COLO668 (cell line): ENCODE measurements around the gene INPP4B.

ENCODE experiments used
- DNase-seq: peaks from one replicate; lab custom pipeline; 2025; ENCODE audit not compliant: unreplicated experiment; lab: John Stamatoyannopoulos, UW

INPP4B gene

DNA sequence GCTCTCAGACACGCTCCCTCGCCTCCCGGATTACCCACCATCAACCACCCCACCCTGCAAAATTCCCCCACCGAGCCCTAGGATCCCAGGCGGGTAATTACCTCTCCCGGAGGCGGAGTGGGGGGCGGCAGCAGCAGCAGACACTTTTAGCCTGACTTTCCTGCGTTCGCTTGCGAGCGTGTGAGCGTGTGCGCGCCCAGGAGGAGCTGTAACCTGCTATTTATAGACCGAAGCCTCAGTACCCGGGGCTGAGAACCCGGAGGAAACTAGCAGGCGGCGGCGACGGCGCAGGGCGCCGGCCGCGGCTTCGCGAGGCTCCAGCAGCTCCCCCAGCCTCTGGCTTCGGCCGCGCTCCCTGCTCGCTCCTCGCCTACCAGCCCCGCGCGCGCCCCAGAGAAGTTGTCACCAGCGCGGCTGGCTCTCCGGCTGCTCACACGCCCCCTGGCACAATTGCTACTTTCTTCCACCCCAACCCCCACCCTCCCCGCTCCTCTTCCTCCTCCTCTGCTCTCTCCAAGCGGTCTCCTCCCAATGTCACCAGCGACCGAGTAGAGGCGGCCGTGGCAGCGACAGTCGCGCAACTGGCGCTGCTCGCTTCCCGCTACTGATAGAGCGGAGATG, at the start of gene INPP4B:
Gene INPP4B (minus strand): TSS at position 194 of the 621 bp plus-strand sequence.
- peak; percentile 83 for DNase-seq

DNA sequence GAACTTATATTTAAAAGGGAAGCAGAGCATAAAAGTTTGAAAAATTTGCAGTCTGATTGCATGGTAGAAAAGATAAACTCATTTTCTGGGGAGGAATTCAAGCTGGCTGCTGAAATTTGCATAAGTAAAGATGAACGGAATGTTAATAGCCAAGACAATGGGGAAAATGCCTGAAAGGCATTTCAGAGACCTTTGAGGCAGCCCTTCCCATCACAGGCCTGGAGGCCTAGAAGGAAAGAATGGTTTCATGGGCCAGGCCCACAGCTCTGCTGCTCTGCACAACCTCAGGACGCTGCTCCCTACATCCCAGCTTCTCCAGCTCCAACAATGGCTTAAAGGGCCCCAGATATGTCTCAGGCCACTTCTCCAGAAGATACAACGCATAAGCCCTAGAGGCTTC, 46.9 kb upstream of the INPP4B start:
- no peak for DNase-seq

DNA sequence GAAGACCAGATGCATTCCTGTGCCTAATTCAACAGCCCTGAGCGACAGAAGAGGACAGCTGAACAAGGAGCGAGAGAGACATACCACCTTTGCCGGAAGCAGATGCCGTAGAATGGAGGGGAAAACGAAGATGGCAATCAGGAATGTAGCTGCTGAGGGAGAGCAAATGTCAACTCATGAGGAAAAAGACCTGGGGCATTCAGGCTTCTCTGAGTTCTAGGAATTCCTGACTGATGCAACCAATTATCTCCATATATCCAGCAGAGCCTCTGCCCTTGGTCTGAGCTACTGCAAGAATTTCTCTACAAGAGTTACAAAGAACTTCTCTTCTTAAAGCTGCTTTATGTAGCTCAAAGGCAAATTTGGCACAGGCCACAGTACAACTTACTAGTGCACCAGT, 40.5 kb upstream of the INPP4B start:
- DNase-seq: no peak

DNA sequence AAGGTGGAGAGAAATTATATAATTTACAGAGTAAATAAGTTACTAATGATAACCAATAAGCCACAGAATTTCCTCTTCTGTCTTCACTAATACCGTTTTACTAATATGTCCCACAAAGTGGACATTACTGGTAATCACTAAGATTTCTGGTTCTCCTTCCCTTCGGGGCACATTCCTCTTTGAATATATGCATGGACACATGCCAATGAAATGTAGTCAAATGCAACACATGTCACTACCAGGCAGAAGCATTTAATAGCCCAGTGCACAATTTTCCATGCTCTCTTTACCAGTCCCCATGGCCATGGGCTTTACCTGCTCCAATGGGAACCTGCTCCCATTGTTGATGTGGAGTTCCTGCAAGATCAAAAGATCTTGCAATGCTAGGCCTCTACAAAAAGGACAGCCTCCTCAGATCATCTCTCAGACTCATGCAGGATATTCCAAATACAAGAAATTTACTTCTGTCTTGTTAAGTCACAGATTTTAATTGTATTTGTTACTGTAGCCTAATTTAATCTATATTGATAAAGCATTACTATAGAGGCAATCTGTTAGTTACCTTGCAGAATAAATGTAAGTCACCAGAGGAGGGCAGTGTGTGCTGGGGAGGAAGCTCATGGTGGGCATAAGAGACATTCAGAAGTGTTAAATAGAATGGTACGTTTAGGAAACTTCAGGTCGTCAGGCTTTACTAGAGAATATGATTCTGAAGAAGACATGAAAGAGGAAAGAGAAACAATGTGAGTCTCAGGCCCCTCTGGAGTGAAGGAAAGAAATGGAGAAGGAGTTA, 37.1 kb upstream of the INPP4B start:
- peak; percentile 13 for DNase-seq

DNA sequence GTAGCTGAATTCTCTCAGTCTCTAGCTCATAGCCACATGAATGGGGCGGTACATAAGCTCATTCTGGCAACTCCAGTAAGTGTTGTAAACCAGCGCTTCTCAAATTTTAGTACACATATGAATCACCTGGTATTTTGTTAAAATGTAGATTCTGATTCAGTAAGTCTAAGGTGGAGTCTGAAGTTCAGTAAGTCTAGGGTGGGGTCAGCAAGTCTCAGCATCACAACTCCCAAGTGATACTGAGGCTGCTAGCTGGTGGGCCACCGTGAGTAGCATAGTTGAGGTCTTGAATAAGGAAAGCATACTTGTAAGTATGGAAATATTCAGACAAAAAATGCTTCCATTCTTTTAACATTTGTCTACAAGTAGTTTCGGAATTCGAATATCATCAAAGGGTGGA, 36.1 kb upstream of the INPP4B start:
- no peak for DNase-seq

DNA sequence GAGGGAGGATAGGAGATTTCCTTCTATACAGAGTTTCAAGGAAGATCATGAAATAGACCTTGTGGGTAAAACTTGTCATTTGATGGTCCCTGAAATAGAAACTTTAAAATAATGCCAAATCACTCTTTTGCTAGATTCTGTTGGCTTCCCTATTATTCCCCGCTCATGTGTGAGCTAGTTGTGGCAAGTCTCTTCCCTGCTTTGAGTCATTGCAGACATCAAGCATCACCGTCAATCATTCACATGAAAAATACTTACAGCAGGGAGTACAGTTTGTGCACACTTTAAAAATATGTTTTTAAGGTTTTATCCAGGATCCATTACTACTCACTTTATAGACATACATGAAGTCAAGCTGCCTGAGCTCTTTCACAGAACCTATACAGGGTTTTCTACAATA, 35.2 kb upstream of the INPP4B start:
- DNase-seq: no peak

DNA sequence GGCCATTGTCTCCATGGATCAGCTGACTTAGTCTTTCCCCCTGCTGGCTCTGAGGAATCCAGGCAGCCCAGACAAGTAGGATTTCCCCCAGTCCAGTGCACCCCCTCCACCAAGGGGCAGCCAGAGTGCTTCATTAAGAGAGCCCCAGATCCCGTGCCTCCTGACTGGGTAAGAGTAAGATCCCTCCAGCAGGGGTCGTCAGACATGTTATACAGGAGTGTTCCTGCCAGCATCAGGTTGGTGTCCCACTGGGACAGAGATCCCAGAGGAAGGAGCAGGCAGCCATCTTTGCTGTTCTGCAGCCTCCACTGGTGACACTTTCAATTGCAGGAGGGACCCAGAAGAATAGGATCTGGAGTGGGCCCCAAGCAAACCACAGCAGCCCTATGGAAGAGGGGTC, 29.0 kb upstream of the INPP4B start:
- peak; percentile 3 for DNase-seq

DNA sequence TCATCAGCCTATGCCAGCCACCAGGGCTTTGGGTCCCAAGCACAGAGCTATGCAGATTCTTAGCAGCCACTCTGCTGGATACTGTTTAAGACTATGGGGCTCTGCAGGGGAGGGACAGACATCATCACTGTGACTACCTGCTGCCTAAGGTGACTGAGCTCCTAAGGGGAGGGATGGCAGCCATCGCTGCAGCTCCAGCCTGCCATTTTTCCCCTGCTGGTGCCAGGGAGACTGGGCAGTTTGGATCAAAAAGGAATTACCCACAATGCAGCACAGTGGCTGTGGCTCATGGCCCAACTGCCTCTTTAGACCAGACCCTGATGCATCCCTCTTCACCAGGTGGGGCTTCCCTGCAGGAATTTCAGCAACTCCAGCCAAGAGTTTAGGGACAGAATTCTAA, 28.6 kb upstream of the INPP4B start:
- no peak for DNase-seq

DNA sequence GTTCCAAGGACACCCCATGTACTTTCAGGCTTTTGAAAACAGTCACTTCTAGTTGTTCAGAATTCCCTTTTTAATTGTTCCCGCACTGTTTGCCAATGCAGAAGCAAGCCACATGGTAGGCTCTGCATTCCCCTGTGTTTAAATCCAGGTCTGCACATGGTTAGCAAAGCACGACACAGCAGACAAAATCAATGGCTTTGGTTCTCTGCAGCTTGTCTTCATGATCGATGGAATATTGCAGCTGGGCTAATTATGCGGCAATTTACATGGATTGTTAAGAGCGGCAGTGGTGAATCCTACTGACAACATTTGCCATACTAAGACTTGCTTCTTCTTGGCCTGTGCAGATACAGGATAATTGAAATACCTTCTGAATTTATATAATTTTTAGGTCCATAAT, 20.6 kb upstream of the INPP4B start:
- no peak for DNase-seq

DNA sequence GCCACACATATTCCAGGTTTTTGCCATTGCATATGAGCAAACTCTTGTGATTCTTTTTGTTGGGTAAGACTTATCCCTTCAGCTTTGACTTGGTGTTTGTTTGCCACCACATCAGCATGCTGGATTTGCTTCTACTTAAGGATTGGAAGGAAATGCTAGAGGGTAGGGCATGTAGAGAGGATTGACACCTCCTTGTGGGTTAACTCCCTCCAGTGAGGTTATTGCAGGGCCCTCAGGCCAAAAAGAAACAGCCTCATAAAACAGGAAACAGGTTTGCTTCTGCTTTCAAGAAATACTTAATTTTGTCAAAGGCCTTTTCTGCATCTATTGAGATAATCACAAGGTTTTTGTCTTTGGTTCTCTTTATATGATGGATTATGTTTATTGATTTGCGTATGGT, 15.2 kb upstream of the INPP4B start:
- DNase-seq: no peak

DNA sequence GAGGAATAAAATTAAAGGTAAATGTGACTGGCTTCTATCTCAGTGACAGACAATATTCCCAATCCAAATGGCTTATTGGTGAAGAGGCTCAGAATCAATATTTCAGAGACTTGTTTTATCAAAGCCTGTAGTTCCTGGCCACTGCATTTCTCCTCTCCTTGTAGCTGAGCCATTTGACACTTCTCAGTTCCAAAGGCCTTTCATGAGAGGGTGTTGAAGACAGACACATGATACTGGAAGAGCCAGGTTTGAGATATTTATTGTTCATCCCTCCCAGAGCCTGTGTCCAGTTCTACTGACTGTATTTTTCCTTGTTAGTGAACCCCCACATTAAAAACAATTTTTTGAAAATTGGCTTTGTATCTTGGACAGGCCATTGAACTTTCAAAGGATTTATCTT, 12.9 kb upstream of the INPP4B start:
- no peak for DNase-seq

DNA sequence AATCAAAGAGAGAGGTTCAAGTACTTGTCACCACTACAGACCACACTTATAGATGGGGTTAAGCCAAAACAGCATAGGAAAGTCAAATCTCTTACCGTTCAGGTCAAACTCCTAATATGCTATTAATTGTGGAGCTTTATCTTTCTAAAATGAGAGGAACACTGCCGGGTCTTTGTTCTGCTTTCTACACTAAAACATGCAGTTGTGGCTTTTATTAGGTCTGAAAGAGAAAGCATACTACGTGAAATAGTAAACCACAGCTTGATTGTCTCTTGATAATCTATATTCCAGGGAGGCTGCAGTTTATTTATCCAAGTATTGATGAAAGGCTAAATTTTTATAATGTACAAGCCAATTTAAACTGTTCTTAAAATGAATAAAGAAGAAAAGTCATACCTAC, 12.3 kb upstream of the INPP4B start:
- no peak for DNase-seq

DNA sequence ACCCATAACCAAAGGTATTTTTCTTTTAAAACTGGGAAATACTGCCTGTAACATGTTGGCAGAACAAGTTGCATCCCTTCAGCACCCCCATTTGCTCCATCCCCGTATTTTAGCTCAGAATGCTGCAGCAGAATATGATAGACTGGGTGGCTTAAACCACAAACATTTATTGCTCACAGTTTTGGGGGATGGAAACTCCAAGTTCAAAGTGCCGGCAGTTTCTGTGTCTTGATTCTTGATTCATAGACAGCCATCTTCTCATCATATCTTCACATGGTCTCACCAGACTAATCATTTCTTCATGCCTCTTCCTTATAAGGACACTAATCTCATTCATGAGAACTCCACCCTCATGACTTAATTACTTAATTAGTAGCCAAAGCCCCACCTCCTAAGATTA, 10.5 kb upstream of the INPP4B start:
- DNase-seq: no peak

DNA sequence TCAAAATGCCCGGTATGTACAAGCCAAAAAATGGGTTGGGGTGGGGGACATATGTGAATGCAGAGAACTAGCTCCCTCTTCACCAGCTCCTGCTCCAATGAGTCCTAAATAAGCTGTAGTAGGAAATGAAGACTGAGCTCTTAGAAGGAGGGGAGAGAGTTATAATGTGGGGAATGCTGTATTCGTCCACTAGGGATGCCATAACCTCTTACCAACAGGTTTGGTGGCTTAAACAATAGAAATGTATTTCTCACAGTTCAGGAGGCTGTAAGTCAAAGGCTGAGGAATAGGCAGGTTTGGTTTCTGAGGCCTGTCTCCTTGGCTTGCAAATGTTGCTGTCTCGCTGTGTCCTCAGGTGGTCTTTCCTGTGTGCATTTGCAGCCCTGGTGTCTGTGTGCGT, 4.4 kb upstream of the INPP4B start:
- DNase-seq: no peak

DNA sequence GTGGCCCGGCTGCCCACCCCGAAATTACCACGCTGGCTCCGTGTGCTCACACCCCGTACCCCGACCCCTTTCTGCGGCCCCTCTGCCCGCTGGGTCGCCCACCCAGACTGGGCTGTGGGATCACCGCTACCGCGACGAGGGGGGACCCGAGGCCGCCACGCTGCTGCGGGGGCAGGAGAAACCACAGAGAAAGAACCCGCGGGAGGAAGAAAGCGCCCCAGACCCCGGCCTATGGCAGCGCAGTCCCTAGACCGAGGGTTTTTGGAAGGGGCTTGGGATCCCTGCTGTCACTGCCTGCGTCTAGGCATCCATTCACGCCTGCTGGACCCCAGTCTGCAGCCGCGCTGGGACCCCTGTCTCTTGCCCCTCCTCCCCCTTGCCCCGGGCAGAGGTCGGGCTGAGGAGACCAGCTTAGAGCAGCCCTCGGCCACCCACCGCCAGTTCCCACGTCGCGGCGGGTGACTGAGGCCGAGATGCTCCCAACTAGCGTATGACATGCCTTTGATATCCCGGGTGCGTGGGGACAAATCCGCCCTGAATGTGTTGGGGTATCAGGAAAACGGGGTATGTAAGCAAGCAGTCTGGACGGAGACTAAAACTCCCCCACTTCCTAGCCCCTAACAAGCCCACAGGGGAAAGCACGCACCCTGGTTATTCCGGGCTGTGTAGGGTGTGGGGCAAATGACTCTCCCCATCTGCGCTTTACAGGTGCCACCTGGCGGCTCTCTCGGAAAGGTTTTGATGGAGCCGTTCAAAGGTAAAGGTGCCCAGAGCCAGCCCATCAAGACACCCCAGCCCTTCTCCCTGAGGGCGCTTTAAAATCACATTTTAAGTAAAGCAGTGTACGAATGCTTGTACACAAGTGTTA, 862 bp upstream of the INPP4B start:
- peak; percentile 84 for DNase-seq

DNA sequence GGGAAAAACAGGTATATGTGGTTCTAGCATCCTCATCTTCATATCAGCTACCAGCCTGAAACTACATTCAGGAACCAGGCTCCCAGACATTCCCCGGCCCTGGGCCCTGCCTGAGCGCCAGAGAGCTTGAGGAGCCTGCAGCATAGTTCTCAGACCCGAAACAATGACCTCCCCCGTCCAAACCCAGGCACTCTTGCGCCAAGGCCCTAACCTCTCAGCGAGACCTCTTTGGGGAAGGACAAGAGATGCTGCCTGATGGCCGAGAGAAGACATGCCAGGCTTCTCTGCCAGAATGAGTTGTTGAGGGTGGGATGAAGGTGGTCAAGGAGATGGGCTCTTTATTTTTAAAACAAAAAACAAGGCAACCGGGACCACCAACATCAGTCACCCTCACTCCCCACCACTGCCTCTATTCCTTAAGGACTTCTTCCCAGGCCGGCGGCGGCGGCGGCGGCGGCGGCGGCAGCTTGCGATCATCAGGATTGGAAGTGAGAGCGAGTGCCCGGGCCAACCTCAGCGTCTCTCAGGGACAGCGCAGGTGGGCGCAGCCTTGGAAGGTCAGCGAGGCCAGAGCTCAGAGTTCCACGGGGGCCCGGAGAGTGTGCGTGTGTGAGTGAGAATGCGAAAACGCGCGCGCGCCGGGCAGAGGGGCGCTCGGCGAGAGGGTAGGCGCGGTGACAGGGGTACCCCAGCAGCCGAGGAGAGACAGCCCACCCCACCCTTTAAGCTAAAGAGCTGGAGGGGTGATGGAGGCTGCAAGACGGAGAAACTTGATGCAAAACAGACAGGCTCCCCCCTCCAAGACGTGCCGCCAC, 601 bp downstream of the INPP4B start:
- DNase-seq: peak; percentile 58

DNA sequence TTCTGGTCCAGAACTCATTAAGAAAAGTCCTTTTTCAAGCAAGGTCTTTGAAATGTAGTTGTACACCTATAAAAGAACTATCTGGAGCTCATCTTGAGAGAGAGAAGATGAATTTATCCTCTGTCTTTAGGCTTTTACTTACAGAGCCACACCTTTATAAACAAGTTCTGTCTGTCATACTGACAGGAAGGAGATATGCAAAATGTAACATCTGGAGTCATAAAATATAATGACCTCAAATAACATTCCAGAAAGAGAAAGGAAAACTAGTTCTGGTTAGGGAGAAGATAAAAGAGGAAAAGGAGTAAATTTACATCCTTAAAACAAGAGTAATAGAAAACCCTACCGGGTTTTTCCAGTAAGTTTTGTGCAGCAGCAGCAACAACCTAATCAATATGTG, 1.3 kb downstream of the INPP4B start:
- DNase-seq: no peak

DNA sequence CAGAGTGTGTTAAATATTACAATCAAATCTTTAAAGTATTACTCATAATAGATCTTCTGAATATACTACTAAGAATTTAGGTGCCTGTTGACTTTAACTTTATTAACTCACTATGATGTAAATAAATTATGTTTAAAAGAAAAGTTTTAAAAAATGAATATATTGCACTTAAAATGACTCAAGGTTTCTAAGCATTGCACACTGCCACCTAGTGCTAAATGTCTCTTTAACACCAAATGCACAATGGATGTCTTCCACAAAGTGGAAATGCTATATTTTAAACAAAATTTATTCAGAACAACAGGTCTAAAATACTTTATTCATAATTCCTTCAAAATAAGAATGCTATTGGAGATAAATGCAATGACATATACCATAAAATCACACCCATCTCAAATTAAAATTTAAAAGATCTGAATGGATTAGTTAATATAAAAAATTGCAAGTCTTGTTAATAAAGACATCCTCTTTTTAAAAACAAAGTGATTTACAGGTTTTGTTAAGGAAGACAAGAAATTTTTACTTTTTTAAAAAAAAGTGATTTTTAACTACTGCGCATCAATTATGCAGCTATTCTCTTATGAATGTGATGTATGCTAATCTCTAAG, 5.5 kb downstream of the INPP4B start:
- DNase-seq: peak; percentile 3

DNA sequence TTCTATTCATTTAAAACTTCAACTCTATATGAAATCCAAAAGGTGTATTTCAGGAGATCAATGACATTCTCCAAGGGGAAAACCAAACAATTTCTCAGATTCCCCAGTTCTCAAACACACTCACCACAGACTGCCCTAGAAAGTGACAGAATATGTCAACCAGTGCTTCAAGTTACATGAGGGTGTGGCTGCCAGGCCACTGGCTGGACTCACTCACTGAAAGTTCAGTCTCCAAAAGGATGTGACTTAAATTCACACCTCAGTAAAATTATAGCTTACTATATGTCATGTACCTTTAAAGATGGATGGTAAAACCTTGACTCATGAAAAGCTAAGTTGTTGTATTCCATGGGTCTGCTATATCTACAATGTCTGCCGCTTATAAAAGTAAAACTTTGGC, 7.3 kb downstream of the INPP4B start:
- DNase-seq: no peak

DNA sequence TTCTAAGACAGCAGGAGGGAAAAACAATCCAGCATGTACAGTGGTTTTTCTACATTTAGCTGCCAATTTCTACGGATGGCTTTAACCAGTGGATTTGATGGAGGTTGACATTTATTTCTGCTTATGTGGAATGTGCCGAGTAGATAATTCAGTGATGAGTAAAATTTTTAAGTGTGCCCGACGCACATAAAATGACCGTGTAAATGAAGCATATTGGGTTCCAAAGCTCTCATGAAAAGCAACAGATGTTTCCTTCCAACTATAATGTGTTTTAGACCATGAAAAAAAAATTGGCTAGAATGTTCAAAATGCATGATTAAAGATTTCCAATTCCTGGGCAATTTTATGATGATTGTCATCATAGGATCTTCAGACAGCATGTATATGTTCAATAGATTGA, 14.1 kb downstream of the INPP4B start:
- DNase-seq: no peak
